Choroid plexus epithelial cell (primary cell): ENCODE results near the gene PLEKHF1.

Source experiments
- DNase-seq: peaks from one replicate; pipeline ENCODE4 v3.0.0-alpha.2; 2010; ENCODE audit warnings: low read depth
- H3K4me3 ChIP-seq: 2 replicates; pipeline ENCODE4 v1.5.1; 2011; ENCODE audit warnings: low read depth, mild to moderate bottlenecking, control low read depth, low read length, moderate library complexity
- CTCF ChIP-seq: conservative IDR thresholded peaks from 2 replicates; pipeline ENCODE4 v1.5.1; 2011; ENCODE audit warnings: low read depth, mild to moderate bottlenecking, control low read depth, inconsistent platforms, low read length, moderate library complexity

PLEKHF1 gene

GRCh38 chr19:29681422-29682235 lies 16.4 kb downstream of the PLEKHF1 start:
- DNase-seq = peak; percentile 26
- no peak overlapping the region for H3K4me3 ChIP-seq
- TF ChIP-seq CTCF = no peak

GRCh38 chr19:29682236-29682895 lies 17.1 kb downstream of the PLEKHF1 start:
- TF ChIP-seq CTCF = no peak
- DNase-seq = no peak
- no peak overlapping the region for H3K4me3 ChIP-seq

- H3K4me3 ChIP-seq = no peak overlapping the region
- DNase-seq = no peak
- TF ChIP-seq CTCF = no peak
Measured at GRCh38 chr19:29683009-29683408, 17.7 kb downstream of the PLEKHF1 start.

- H3K4me3 ChIP-seq = no peak overlapping the region
- no peak for TF ChIP-seq CTCF
- DNase-seq = no peak
Measured at GRCh38 chr19:29685326-29685725, 20.1 kb downstream of the PLEKHF1 start.

- no peak for DNase-seq
- TF ChIP-seq CTCF = no peak
- H3K4me3 ChIP-seq = no peak overlapping the region
Measured at GRCh38 chr19:29686285-29686805, 21.1 kb downstream of the PLEKHF1 start.

GRCh38 chr19:29687244-29687896 lies 22.1 kb downstream of the PLEKHF1 start:
- TF ChIP-seq CTCF = no peak
- peak; percentile 99 for DNase-seq
- H3K4me3 ChIP-seq = peak overlapping the region; percentile 46
